HG03139 (cell line): ENCODE measurements around the gene RBBP8.

Experiments
- ATAC-seq: cut with Tn5 transposase; IDR thresholded peaks from one replicate; pipeline ENCODE4 v1.9.1; 2021; ENCODE audit not compliant: unreplicated experiment

Gene RBBP8

DNA sequence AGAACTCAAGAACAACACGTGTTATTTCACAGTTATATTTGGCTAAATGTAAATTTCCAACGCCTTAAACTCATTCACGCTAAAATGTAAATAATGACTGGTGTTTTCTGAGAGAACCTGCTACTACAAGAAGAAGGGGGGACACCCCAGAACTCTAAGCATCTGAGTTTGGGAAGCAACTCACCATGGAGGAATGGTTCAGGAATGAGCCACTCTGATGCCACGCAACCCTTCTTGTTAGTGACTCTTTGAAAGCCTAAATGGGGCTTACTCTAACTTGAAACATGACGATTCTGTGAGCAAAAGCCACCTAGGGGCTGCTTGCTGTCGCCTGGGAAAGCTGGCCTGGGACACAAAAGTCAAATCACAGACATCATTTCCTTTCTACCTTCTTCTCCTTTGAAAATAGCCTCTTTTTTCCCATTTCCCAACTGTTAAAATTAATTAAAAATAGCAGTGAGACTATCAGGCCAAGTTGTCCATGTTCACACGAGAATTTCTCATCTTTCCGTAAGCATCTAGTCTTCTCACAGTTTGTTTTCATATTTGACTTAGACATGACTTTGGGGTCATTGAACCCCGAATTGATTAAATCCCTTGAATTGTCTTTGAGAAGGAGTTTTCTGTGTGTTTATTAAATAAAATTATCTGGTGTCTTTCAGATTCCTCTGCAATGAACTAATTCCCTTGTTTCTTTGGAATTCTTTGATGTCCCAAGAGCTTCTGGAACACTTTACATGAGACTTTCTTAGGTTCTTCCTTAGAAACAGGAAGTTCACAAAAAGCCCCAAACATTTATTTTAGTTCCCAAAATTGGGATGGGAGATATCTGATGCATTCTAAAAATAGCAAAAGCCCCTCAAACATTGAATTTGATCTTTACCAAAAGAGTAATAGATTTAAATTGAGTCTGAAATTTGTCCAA lies 126.7 kb downstream of the RBBP8 start:
- no peak for ATAC-seq

- ATAC-seq, result no peak
Observed at GRCh38 chr18:23062011-23062410, 128.9 kb downstream of the RBBP8 start.

DNA sequence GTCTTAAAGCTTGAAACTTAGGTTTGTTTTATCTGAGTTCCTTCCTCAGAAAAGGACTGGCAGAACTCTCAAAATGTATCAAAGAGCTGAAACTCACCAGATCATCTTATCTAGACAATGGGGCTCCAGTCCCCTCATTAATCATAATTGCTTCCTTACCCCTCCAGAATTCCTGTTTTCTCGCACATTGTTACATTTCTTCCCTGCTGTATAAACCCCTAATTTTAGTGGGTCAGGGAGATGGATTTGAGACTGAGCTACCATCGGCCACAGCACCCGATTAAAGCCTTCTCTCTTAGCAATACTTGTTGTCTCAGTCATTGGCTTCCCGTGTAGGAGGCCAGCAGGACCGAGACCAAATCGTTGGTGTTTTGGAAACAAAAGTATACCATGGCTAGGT lies 130.4 kb downstream of the RBBP8 start:
- no peak for ATAC-seq

GRCh38 chr18:23065234-23065806 lies 132.2 kb downstream of the RBBP8 start:
- ATAC-seq, result no peak

DNA sequence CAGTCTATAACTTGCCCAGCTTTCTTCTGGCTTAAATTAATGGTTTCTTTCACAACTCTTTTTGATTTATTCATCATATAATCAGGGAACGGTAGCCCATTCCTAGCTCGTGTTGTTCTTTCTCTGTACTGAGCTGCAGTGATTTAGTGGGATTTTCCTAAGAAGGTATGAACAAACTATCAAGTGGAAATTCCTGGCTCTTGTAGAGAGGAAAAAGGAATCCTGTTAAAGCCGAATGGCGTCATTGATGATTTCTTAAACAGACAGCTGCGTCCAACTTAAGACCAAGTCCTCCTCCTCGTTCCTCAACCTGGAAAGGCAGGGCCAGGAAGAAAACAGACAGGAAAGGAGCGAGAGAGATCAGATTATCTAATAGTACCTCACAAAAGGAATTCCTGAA lies 132.9 kb downstream of the RBBP8 start:
- ATAC-seq, result no peak

- no peak for ATAC-seq
Observed at GRCh38 chr18:23066504-23067039, 133.4 kb downstream of the RBBP8 start.

DNA sequence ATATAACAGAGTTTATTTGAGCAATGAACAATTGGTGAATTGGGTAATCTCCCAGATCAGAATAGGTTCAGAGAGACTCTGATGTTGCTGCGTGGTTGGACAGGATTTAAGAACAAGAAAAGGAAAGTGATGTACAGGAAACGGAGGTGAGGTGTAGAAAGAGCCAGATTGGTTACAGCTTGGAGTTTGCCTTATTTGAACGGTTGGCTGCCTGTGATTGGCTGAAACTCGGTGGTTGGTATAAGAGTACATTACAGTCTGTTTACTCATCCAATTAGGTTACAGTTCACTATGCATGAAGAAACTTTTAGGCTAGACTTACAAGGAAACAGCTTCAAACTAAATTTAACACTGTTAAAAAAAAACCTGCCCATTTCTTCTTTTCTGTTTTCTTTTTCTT lies 134.1 kb downstream of the RBBP8 start:
- ATAC-seq, result no peak

DNA sequence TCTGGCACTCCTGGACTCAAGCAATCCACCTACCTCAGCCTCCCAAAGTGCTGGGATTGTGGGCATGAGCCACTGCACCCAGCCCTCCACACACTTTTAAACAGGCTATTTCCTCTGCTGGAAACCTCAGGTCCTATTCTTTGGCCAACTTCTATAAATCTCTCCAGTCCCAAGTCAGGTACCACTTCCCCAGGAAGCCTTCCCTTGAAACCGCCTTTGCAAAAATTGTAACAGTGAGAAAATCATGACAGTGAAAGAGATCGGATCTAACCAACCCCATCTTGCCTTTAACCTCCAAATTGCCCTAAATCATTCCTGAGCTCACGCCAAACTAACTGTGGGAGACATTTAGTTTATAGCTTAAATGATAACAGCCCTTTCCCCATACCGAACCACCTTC lies 134.9 kb downstream of the RBBP8 start:
- no peak for ATAC-seq

DNA sequence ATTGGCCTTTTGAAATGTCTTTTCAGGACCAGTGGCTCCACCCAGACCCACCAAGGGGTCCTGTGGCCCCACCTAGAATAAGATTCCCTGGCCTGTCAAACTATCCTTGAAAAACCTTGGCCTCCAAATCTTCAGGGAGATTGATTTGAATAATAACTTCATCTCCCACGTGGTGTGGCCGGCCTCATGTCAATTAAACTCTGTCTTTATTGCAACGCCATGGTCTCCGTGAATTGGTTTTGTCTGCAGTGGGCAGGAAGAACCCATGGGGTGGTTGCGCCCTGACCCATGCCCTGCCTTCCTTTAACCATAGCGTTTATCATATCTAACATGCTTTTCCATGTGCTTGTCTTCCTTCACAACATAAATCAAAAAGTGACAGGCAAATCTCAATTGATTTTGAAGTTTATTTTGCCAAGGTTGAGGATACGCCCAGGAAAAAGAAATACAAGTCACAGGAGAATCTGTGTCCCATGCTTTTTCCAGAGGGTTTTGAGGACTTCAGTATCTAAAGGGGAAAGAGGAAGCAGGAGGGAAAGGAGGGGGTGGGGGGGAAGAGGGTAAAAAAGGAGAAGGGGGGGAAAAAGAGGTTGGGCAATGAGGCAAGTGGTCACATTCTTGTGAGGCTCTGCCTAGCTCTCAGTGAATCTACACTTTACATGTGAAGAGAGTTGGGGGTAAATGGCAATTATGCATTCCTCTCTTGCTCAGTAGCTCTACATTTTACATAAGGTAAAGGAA lies 135.6 kb downstream of the RBBP8 start:
- ATAC-seq, result no peak

- ATAC-seq, result no peak
Observed at GRCh38 chr18:23069481-23069880, 136.4 kb downstream of the RBBP8 start.

DNA sequence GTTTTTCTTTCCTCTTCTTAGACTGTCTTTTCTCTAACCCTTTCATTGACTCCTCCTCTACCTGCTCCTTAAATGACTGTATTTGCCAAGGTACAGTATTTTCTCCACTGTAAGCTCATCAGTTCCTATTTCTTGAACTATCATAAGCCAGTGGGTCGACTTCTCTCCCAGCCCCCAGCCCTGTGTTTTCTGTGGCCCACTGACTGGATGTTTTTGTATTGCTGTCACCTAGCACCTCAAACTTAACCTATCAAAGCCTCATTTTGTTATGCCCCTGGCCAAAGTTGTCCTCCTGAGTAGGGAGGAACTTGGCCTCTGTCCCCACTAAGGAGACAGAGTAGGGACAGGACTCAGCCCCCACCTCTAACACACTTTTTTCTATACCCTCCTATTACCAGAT lies 136.8 kb downstream of the RBBP8 start:
- ATAC-seq, result no peak

DNA sequence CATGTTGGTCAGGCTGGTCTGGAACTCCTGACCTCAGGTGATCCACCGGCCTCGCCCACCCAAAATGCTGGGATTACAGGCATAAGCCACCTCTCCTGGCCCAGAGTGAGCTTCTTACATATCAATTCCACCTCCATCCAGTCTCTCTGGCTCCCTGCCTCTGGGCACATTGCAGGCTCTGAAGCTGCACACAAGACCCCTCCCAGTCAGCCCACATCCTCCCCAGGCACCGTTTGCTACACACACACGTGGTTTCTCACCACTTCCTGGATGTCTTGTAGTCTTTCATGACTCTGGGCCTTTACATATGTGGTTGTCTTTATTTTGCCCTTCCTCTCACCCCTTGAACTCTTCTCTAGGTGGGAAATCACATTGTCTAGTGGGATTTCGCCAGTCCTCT lies 138.2 kb downstream of the RBBP8 start:
- ATAC-seq, result peak; percentile 99

- ATAC-seq, result no peak
Observed at GRCh38 chr18:23072079-23072478, 139.0 kb downstream of the RBBP8 start.

- no peak for ATAC-seq
Observed at GRCh38 chr18:23073996-23074606, 141.0 kb downstream of the RBBP8 start.
